Effector memory CD8-positive, alpha-beta T cell (primary cell): Measurements from ENCODE around the gene SNX5.

Source experiments
- ATAC-seq: fragments of 150-1000 bp; cut with Tn5 transposase; replicated peaks from 2 replicates; pipeline ENCODE4 v1.10.0; 2021; ENCODE audit warnings: mild to moderate bottlenecking, moderate library complexity
- DNase-seq, 3 experiments: peaks; one replicate each; pipeline ENCODE4 v3.0.0; 2021
- H3K27ac Mint-ChIP-seq, 2 donors: one replicate each; pipeline ENCODE4 v1.8.0; 2022; ENCODE audit warnings: mild to moderate bottlenecking in 2 of 2, mixed read lengths in 2 of 2, moderate library complexity in 2 of 2
- H3K27me3 Mint-ChIP-seq, 2 donors: one replicate each; pipeline ENCODE4 v1.8.0; 2022; ENCODE audit warnings: mixed read lengths in 2 of 2
- H3K36me3 Mint-ChIP-seq: one replicate; pipeline ENCODE4 v1.8.0; 2022; ENCODE audit warnings: mild to moderate bottlenecking, moderate library complexity, mixed read lengths; ENCODE audit not compliant: insufficient read depth
- H3K4me1 Mint-ChIP-seq, 2 donors: one replicate each; pipeline ENCODE4 v1.8.0; 2022; ENCODE audit warnings: low read depth in 2 of 2, mixed read lengths in 2 of 2
- H3K4me3 Mint-ChIP-seq, 2 donors: one replicate each; pipeline ENCODE4 v1.8.0; 2022; ENCODE audit warnings: mild to moderate bottlenecking in 2 of 2, mixed read lengths in 2 of 2, moderate library complexity in 2 of 2
- H3K9me3 Mint-ChIP-seq, 2 donors: one replicate each; pipeline ENCODE4 v1.8.0; 2022; ENCODE audit warnings: mixed read lengths in 2 of 2

Gene SNX5

DNA sequence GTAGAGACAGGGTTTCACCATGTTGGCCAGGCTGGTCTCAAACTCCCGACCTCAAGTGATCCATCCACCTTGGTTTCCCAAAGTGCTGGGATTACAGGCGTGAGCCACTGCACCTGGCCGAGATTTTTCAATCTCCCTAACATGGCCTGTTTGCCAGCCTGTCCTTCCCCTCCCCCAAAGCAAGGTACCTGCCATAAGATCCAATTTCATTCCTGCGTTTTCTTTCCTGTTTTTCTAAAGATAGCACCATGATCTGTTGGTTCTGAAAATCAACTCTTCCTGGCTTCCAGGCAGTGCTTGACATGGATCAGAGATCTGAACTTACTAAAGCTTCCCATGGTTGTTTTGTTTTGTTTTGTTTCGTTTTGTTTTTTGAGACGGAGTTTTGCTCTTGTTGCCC, 7.7 kb upstream of the SNX5 start:
- Mint-ChIP-seq H3K36me3 (peaks cover 21% of the 10 kb centered on the region), H3K4me3 (no peak overlapping the region), H3K9me3 (no peaks in the 10 kb centered on the region), H3K4me1 (peaks cover 17 to 31% of the 10 kb centered on the region in 2 donors), H3K27ac (peak overlapping the region; percentile 30 to 75), H3K27me3 (no peaks in the 10 kb centered on the region)
- ATAC-seq (no peak), DNase-seq (no peak)

DNA sequence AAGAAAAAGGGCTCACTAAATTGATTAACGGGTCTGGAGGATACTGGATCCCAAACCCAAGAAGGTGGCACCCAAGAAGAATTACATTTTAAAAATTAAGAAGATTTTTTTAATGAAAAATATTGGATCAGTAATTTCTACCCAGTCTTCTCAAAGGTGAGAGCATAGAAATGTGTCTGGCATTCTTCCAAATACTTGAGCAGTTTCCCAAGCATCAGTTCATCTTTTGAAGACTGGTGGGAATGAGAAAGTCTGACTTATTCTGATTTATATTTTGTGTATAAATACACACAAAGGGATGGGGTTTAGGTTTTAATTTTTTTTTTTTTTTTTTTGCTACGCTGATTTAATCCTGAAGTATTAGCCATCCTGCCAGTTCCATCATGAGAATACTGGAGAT, 3.5 kb upstream of the SNX5 start:
- peak overlapping the region; percentile 94 to 98 for H3K4me3 Mint-ChIP-seq
- peak overlapping the region; percentile 81 to 87 for H3K27ac Mint-ChIP-seq
- H3K36me3 Mint-ChIP-seq: peaks cover 35% of the 10 kb centered on the region
- peaks cover 28 to 53% of the 10 kb centered on the region in 2 donors for H3K4me1 Mint-ChIP-seq
- DNase-seq (no peak), ATAC-seq (no peak)
- no peaks in the 10 kb centered on the region for H3K9me3 Mint-ChIP-seq
- no peaks in the 10 kb centered on the region for H3K27me3 Mint-ChIP-seq

DNA sequence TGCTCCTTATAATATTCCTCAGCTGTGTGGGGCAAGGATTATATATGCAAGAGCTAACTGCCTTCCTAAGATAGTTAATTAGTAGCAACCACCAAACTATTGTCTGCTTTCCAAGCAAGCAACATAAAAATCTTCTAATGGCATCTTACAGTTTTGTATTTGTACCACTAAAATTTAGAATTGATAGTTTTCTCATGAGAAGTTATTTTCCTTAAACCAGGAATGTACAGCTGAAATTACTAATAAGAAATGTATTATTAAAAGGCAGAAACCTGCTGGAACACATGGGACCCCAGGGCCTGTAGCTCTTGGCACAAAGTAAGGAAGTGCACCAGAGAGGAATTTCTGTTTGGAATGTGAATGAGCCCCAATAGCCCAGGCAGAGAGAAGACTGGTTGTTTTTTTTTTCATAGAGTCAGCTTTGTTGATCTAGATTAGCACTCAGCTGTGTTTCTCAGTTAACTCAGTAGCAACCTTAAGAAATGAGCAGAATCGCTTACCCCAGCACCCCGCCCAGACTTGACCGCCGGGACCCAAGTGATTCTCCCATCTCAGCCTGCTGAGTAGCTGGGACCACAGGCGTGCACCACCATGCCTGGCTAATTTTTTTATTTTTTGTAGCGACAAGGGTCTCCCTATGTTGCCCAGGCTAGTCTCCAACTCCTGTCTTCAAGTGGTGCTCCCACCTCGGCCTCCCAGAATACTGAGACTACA, 2.9 kb upstream of the SNX5 start:
- H3K4me1 Mint-ChIP-seq: peaks cover 35 to 59% of the 10 kb centered on the region in 2 donors
- H3K4me3 Mint-ChIP-seq: peak overlapping the region; percentile 94 to 98
- ATAC-seq (no peak), DNase-seq (no peak)
- peak overlapping the region; percentile 81 to 87 for H3K27ac Mint-ChIP-seq
- H3K27me3 Mint-ChIP-seq: no peaks in the 10 kb centered on the region
- H3K9me3 Mint-ChIP-seq: no peaks in the 10 kb centered on the region
- peaks cover 36% of the 10 kb centered on the region for H3K36me3 Mint-ChIP-seq

DNA sequence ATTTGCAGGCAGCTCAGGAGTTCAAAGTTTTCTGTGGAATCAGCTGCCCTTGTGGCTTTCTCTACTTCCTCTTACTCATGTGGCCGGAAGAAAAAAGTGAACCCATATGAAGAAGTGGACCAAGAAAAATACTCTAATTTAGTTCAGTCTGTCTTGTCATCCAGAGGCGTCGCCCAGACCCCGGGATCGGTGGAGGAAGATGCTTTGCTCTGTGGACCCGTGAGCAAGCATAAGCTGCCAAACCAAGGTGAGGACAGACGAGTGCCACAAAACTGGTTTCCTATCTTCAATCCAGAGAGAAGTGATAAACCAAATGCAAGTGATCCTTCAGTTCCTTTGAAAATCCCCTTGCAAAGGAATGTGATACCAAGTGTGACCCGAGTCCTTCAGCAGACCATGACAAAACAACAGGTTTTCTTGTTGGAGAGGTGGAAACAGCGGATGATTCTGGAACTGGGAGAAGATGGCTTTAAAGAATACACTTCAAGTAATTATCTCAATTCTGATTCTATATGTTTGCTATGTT, 1.4 kb upstream of the SNX5 start:
- Mint-ChIP-seq H3K27ac (peak overlapping the region; percentile 95), H3K36me3 (peaks cover 43% of the 10 kb centered on the region), H3K27me3 (no peaks in the 10 kb centered on the region), H3K9me3 (no peaks in the 10 kb centered on the region), H3K4me3 (peak overlapping the region; percentile 94 to 98), H3K4me1 (peaks cover 49 to 69% of the 10 kb centered on the region in 2 donors)
- DNase-seq (peak in 2 of 3 experiments; percentile 5 to 21), ATAC-seq (no peak)

DNA sequence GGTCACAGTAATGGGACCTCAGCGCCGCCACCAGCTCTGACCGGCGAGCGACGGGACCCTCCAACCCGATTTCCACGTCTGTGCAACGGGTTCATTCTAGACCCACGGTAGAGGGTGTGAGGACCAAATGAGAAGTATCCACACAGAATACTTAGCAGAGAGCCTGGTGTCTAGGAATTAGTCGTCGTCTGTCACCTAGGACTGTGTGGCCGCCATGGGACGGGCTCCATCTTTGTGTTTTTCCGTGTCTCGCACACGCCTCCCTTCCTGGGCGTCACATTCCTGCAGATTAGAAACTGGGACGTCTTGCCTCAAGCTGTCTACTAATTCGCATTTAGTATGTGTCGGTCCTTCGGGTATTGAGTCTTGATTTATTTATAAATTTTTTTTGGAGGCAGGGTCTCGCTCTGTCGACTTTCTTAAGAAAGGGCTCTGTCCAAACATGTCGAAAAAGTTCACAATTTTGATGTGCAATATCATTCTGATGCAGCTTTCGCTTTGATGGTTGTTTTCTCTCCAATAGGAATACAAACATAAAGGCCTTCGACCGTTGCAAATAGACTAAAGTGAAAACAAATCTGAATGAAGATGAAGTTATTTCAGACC, 787 bp upstream of the SNX5 start:
- H3K4me1 Mint-ChIP-seq: peaks cover 55 to 72% of the 10 kb centered on the region in 2 donors
- H3K4me3 Mint-ChIP-seq: peak overlapping the region; percentile 94 to 98
- peak overlapping the region; percentile 95 for H3K27ac Mint-ChIP-seq
- peaks cover 43% of the 10 kb centered on the region for H3K36me3 Mint-ChIP-seq
- ATAC-seq: peak; percentile 21
- no peaks in the 10 kb centered on the region for H3K9me3 Mint-ChIP-seq
- peak in 1 of 3 experiments; percentile 24 for DNase-seq
- no peaks in the 10 kb centered on the region for H3K27me3 Mint-ChIP-seq

DNA sequence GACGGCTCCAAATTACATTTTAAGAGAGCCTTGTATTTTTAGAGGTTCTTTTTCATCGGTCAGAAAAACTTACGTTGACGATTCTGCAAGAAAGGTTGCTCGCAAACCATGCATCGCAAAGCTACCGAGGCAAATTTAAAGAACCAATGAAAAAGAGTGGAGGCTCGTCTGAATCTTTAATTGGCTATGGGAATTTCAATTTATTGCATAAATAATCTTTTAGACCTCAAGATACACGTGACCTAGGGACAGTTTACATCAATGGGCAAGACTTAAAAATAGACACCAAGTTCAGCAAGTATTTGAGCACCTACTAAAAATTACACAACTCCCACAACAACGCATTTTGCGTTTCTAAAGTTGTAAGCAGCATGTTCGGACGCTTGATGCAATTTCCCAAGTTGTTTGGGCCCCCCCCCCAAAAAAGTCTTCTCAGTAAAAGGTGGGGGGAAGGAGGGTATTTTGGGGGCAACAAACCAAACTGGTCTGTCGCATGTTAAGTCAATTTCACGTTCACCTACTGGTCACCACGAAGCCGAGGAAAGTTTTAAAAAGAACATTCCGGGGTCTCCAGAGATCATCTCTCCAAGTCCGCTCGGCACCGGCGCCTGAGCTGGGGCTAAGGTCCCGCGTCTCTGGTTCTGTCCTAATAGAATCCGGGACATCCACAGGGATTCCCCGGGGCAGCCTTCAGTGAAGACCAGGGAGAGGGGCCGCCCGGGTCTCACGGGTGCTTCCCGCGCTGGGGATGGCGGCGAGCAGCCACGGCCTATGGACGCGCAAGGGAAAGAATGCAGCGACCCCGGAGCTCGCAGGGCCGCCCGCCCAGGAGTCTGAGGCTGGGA, 851 bp downstream of the SNX5 start:
- ATAC-seq: no peak
- peak in 2 of 3 experiments; percentile 7 to 17 for DNase-seq
- no peaks in the 10 kb centered on the region for H3K27me3 Mint-ChIP-seq
- peaks cover 63 to 75% of the 10 kb centered on the region in 2 donors for H3K4me1 Mint-ChIP-seq
- peak overlapping the region; percentile 94 to 98 for H3K4me3 Mint-ChIP-seq
- no peaks in the 10 kb centered on the region for H3K9me3 Mint-ChIP-seq
- peaks cover 43% of the 10 kb centered on the region for H3K36me3 Mint-ChIP-seq
- H3K27ac Mint-ChIP-seq: peak overlapping the region; percentile 95

DNA sequence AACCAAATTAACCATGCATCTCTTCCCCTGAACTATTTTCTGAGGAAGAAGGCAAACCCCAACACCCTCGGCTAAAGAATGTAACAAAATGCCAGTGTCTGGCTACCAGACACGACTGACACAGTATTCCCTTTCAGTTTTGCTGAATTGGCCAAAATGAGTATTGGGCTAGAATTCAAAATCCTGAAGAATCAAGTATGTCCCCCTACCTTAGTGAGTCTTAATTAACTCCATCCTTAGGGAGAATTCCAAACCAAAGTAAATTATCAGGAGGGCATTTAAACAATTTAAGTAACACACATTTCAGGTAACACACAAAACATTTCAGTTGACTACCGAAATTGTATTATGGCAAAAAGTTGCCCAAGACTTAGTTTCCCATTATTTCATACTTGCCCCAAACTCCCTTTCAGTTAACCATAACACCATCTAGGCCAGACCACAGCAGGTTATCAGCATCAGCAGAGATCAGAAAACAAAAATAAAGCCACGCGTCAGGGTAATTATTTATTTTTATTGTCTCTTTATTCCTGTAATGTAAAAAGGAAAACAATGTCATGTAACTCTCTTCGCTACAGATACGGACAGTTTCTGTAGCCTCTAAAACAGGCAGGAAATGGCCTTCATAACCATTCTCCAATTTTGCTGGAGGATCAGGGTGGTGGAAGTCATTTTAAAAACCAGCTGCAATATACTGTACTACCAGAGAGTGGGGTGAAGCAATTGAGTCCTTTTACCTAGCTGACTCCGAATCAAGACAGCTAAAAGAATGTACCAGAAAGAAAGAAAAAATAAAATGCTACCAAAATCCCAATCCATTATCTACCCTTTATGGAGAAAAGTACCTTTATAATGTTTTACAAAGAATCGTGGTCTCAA, 1.9 kb downstream of the SNX5 start:
- Mint-ChIP-seq H3K4me3 (peak overlapping the region; percentile 94 to 98), H3K9me3 (no peaks in the 10 kb centered on the region), H3K27me3 (no peaks in the 10 kb centered on the region), H3K27ac (peak overlapping the region; percentile 95), H3K36me3 (peaks cover 41% of the 10 kb centered on the region), H3K4me1 (peaks cover 65 to 75% of the 10 kb centered on the region in 2 donors)
- peak in 1 of 3 experiments; percentile 3 for DNase-seq
- ATAC-seq: peak; percentile 21

DNA sequence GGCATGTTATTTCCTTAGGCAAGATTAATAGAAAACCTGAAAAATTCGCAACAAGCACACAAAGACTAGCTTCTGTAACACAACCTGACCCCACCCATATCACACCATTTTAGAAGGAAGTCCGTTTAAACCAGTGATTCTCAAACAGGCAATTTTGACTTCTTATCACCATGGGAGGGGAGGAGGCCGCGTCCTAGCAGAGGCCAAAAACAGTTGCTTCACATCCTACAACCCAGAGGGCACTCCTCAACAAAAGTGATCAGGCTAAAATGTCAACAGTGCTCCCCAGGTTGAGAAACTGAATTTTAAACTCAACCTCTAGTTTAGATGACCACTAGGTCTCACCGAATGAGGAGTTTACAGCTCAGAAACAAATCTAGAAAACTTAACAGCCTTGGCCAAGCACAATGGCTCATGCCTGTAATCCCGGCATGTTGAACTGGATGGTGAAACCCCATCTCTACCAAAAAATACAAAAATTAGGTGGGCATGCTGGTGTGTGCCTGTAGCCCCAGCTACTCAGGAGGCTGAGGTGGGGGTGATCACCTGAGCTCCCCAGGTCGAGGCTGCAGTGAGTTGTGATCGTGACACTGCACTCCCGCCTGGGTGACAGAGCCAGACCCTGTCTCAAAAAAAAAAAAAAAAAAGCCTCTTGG, 3.4 kb downstream of the SNX5 start:
- Mint-ChIP-seq H3K4me3 (peak overlapping the region; percentile 94 to 98), H3K9me3 (no peaks in the 10 kb centered on the region), H3K27me3 (no peaks in the 10 kb centered on the region), H3K4me1 (peaks cover 72 to 77% of the 10 kb centered on the region in 2 donors), H3K27ac (peak overlapping the region; percentile 95), H3K36me3 (peaks cover 42% of the 10 kb centered on the region)
- DNase-seq (no peak), ATAC-seq (no peak)

DNA sequence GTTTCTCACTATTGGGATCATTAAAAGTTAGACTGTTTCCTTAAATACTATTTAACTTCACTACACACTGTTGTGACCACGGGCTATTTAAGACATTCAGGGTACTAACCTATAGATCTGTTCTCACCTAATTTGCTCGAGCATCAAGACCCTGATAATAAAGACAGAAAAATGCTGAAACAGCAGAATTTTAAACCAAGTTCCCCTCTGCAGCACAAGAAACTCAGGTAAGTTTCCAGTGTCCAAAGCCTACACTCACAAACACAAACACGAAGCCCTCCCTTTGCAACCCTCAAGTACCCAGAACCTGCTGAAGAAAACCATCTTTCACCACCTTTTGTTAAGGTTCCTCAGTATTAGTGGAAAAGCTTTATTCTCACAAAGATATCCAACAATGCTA, 4.0 kb downstream of the SNX5 start:
- Mint-ChIP-seq H3K4me3 (peak overlapping the region; percentile 94 to 98), H3K4me1 (peaks cover 73 to 77% of the 10 kb centered on the region in 2 donors), H3K27me3 (no peaks in the 10 kb centered on the region), H3K36me3 (peaks cover 39% of the 10 kb centered on the region), H3K9me3 (no peaks in the 10 kb centered on the region), H3K27ac (peak overlapping the region; percentile 95)
- ATAC-seq (no peak), DNase-seq (no peak)

DNA sequence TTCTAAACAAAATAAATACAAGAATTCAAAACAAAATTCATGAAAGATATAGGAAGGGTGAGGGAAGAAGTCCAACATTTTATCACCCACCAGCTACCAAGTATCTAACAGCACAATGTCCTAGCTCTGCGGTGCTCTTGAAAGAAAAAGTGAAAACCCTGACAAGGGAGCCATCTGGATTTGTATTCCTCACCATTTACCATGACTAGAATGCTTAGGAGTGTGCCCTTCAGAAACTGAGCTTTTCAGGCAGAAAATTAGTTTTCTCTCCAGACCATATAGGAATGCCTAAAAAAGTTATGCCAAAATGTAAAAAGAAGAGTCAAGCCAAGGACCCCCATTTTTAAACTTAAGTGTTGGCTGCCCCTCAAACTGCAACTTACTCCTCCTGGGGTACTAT, 4.5 kb downstream of the SNX5 start:
- peak overlapping the region; percentile 94 to 98 for H3K4me3 Mint-ChIP-seq
- peak overlapping the region; percentile 86 to 95 for H3K27ac Mint-ChIP-seq
- peaks cover 77 to 79% of the 10 kb centered on the region in 2 donors for H3K4me1 Mint-ChIP-seq
- H3K36me3 Mint-ChIP-seq: peaks cover 34% of the 10 kb centered on the region
- DNase-seq (no peak), ATAC-seq (no peak)
- H3K27me3 Mint-ChIP-seq: no peaks in the 10 kb centered on the region
- H3K9me3 Mint-ChIP-seq: no peaks in the 10 kb centered on the region

DNA sequence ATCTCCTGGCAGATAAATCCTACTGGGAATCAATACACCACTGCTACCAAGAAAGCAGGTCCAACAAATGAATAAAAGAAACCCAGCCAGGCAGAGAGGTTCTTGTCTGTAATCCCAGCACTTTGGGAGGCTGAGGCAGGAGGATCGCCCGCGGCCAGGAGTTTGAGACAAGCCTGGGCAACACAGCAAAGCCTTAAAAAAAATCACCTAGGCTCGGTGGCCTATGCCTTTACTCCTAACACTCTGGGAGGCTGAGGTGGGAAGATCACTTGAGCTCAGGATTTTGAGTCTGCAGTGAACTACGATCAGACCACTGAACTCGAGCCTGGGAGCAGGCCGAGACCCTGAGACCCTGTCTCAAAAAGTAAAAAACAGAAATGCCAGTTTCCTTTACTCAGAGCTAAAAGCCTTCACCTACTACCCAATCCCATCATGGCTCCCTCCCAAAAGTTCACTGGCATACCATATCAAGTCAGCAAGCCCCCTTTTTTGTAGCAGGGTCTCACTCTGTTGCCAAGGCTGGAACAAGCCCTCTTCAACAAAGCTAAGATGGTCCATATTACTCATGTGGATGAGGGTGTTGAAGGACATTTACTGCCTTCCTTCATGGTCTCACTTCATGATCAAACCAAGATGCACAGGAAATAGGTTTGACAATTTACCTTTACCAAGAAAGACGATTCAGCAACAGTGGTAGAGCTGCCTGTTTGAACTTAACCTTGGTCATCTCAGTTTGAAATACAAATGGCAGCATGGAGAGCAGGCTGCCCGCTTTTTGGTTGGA, 5.3 kb downstream of the SNX5 start:
- DNase-seq: no peak
- peak overlapping the region; percentile 94 to 98 for H3K4me3 Mint-ChIP-seq
- H3K9me3 Mint-ChIP-seq: no peaks in the 10 kb centered on the region
- no peaks in the 10 kb centered on the region for H3K27me3 Mint-ChIP-seq
- H3K36me3 Mint-ChIP-seq: peaks cover 27% of the 10 kb centered on the region
- no peak for ATAC-seq
- H3K4me1 Mint-ChIP-seq: peaks cover 82 to 87% of the 10 kb centered on the region in 2 donors
- peak overlapping the region; percentile 86 to 95 for H3K27ac Mint-ChIP-seq

DNA sequence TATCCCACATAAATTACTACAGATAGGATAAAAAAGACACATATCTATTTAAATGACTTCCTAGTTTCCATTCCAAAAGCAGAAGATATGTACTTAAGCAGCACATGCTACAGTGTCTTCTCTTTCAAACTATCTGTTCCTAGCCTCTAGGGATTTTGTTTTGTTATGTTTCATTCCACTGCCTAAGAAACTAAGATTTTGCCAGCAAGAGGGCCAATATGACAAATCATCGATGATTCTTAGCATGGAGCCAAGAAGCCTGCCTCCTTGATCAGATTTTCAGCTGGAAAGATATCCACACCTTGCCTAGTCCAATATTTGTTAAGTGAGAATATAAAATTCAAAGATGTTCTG, 7.0 kb downstream of the SNX5 start:
- no peak for DNase-seq
- no peaks in the 10 kb centered on the region for H3K27me3 Mint-ChIP-seq
- H3K36me3 Mint-ChIP-seq: peaks cover 21% of the 10 kb centered on the region
- H3K27ac Mint-ChIP-seq: peak overlapping the region; percentile 86 to 95
- ATAC-seq: no peak
- no peaks in the 10 kb centered on the region for H3K9me3 Mint-ChIP-seq
- H3K4me1 Mint-ChIP-seq: peaks cover 77 to 87% of the 10 kb centered on the region in 2 donors
- peak overlapping the region; percentile 94 to 98 for H3K4me3 Mint-ChIP-seq
